Measurements from ENCODE around the gene TST.

DNA sequence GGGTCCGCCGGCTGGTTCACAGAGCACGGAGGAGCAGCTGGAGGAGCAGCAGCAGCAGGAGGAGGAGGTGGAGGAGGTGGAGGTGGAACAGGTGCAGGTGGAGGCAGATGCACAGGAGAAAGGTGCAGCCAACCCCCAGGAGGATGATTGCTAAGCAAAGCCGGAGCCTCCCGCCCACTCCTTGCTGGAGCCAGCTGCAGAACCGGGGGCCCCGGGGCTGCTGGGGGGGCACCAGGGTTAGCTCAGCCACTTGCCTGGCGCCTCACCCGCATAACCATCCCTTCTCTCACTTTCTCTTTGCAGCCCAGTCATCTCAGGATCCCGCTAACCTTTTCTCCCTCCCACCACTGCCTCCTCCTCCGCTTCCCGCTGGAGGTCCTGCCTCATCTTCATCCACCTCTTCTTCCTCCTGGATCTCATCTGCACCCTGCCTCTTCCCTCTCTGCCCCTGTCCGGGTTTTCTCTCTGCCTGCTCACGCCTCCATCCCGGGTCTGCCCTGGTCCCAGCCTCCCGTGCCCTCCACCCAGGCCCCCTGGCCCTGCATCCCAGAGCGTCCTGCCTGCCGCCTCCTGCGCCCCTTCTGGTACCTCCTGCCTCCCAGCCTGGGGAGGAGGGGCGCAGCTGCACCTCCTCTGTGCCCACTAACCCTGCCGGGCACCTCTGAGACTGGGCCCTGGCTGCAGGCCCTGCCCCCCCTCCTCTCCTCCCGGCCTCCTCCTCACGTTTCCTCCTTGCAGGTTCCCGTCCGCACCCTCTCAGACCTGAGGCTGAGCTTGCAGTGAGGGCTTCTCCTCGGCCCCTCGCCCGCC, 41.8 kb upstream of the TST start:
- TF ChIP-seq, protein P1, sequence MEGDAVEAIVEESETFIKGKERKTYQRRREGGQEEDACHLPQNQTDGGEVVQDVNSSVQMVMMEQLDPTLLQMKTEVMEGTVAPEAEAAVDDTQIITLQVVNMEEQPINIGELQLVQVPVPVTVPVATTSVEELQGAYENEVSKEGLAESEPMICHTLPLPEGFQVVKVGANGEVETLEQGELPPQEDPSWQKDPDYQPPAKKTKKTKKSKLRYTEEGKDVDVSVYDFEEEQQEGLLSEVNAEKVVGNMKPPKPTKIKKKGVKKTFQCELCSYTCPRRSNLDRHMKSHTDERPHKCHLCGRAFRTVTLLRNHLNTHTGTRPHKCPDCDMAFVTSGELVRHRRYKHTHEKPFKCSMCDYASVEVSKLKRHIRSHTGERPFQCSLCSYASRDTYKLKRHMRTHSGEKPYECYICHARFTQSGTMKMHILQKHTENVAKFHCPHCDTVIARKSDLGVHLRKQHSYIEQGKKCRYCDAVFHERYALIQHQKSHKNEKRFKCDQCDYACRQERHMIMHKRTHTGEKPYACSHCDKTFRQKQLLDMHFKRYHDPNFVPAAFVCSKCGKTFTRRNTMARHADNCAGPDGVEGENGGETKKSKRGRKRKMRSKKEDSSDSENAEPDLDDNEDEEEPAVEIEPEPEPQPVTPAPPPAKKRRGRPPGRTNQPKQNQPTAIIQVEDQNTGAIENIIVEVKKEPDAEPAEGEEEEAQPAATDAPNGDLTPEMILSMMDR (IDR thresholded peaks at IDR 0.05; ENCODE audit: insufficient read depth, low read length, poor library complexity, severe bottlenecking) = no peak
- TF ChIP-seq EZH2phosphoT487 (conservative IDR thresholded peaks at IDR 0.05; ENCODE audit: low read length) = no peak
